NCI-H748 (cell line): ENCODE data around the gene ACKR3.

Experiments used
- DNase-seq: peaks from one replicate; lab custom pipeline; 2025; ENCODE audit not compliant: unreplicated experiment; lab: John Stamatoyannopoulos, UW

The ACKR3 gene

DNA sequence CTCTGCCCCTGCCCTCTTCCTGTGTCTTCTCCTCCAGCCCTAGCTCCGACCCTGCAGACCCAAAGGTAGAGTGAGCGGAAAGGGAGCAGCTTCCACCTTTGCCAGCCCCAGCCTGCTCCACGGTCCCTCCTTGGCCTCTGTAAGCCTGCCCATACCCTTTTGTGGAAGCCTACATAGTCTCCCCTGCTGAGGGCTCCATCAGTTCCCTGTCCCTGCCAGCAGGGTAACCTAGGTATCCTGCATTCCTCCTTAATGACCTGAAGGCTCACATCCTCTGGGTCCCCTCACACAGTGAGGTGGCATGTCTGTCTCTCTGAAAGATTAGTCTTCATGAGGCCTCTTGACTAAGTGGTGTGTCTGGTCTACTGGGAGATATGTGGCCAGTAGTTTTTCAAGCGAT is 20.5 kb upstream of the ACKR3 start:
- no peak for DNase-seq

DNA sequence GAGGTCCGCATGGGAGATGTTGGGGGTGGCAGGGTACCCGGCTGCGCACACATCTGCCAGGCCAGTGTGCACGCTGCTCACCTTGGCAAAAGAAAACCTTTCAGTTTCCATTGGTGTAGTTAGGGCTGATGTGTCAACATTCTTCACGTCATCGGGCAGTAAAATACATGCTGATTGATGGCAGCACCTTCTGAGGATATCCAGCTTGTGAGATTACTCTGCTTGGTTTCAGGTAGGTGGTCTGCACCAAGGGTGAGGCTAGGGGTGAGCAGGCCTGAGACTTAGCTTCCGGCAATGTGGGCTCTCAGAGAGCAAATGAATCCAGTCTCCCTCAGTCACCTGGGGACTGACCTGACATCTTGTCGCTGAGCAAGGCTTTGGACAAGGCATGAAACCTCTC is 19.3 kb upstream of the ACKR3 start:
- no peak for DNase-seq

- DNase-seq, result no peak
Observed at GRCh38 chr2:236550701-236551465, 18.7 kb upstream of the ACKR3 start.

DNA sequence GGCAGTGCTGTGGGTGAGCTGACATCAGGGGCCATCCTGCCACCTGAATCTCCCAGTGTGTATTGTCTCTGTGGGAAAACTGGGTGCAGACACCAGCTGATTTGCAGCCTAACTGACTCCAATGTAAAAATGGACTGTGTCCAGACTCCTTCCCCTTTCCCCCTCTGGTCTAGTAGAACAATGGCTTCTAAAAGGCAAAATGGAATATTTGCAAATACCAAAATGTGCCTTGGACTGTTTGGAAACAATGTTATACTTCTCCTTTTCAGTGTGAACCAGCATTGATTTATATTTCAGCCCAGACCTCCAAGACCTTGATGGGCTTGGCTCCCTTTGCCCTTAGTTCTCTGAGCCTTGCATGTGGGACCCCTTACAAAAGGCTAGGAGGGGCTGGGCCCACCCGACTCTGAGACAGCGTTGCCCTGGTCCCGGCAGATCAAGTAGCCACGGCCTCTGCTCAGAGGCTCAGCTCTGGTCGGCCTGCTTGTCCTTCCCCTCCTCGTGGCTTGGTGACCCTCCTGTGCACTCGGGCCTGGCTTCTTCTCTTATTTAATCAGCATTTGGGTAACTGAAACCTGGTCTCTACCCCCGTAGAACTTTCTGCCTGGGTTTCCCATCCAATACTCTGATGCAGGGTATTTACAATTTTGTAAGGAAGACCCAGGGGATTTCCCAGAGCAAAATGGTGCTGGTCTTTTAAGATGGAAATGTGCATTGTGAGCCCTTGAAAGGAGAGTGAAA is 18.0 kb upstream of the ACKR3 start:
- no peak for DNase-seq

- DNase-seq, result no peak
Observed at GRCh38 chr2:236552212-236552542, 17.4 kb upstream of the ACKR3 start.

DNA sequence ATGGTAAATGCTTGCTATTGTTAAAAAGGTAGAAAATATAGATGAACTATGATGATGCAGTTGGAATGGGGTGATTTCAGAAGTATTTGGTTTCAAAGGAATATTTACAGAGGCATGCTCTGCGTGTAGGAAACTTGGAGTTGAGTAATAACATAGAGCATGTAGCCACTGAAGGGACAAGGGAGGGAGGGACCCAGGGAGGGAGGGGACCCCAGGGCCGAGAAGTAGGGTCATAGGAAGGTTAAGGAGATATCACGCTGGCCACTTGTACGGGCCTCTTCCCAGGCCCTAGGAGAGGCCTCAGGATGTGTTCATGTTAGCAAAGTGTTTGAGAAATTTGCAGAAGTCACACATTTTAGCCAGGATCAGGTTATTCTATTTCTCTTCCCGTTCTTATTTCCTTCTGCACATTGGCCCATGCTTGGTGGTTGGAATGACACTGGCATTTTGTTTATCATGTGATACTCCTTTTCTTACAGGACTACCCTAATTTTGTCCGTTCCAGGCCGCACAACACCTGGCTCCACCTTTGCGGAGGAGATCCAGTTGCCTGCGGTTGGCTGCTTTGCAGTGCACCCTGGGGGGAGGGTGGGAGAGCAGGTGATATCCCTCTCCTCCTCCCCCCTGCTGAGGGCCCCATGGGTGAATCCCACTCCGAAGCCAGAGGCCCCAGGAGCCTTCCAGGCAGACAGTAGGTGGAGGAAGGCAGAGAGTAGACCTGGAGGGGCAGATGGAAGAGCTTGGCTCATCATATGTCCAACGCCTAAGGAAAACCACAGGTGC is 16.9 kb upstream of the ACKR3 start:
- DNase-seq, result no peak

- DNase-seq, result no peak
Observed at GRCh38 chr2:236553522-236553921, 16.1 kb upstream of the ACKR3 start.

DNA sequence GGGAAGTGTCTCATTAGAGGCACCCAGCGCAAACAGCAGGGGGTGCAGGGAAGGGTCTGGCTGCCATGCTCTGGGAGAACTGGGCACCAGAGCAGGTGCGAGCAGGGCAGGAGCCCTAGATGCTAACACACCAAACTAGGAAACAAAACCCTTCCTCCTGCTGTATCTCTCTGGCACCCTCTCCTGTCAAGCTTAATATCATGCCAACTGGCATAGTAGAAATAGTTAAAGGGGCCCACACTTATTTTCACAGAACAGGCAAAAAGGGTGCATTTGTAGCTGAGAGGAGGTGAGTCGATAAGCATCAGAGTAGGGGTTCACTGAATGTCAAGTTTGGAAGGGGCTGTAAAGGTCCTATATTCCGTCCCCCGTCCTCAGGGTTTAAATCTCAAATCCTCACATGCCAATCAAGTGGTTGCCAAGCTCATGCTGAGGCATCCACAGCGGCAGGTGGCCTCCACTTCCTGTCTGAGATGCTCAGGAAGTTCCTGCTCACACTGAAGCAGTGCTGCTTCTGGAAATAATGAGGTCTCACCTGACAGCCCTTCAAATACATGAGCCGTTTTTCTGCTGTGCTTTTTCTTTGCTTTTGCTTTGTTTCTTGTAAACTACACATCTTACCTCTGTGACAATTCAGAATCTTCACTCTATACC is 14.9 kb upstream of the ACKR3 start:
- DNase-seq, result peak; percentile 12

DNA sequence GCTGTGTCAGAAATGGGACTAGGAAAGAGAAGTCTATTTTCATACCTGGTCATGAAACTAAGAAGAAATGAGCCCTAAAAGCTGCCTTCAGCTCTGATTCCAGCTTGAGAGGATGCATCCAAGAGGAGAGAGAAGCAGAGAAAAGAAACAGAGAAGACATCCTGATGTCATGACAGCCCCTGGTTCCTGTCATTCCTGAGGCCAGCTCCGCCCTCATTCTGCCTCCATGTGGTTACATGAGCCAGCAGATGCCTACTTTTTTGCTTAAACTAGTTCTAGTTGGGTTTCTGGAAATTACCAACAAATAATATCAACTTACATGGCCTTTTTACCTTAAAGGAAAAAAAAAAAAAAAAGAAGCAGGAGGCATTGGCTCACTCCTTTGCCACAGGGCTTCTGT is 14.1 kb upstream of the ACKR3 start:
- DNase-seq, result no peak

DNA sequence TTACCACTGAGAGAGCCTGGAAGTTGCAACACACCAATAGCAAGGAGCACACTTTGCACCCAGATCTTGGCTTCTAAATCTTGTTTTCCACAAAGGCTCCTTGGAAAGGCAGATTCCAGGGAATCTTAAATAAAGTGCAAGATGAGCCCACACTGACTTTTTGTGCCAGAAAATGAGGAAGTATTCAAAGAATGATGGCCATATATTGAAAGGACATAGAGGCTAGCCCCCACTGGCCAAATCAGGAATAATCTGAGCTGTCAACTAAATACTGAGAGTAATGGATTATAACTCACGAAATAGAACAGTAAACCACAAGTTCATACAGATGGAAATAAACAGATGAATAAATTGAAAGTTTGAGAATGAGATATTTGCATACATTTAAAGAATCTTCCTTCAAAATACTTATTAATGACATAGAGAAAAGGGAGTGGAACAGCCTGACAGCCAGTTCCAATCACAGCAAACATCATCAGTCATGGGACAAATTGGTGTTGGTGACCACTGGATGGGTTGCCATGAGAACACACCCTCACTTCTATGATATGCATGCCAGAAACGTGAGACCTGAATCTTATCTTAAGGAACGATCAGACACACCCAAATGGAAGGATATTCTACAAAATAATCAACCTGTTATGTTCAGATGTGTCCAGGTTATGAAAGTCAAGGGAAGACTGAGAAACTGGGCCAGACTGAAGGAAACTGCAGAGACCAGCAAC is 12.2 kb upstream of the ACKR3 start:
- no peak for DNase-seq

DNA sequence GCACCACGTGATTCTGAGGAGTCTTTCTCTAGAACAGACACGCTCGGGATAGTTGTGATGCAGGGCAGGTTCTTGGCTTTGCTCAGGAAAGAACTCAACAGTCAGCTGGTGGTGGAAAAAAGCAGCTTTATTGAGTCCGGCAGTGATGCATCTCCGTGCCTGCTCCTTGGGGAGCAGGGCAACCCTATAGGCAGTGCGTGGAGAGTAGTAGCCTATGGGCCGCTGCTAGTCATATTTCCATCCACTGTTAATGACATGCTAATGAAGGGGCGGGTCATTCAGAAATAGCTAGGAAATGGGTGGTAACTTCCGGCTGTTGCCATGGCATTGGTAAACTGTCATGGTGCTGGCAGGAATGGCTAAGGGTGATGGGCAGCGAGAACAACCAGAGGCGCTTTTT is 11.6 kb upstream of the ACKR3 start:
- DNase-seq, result no peak

DNA sequence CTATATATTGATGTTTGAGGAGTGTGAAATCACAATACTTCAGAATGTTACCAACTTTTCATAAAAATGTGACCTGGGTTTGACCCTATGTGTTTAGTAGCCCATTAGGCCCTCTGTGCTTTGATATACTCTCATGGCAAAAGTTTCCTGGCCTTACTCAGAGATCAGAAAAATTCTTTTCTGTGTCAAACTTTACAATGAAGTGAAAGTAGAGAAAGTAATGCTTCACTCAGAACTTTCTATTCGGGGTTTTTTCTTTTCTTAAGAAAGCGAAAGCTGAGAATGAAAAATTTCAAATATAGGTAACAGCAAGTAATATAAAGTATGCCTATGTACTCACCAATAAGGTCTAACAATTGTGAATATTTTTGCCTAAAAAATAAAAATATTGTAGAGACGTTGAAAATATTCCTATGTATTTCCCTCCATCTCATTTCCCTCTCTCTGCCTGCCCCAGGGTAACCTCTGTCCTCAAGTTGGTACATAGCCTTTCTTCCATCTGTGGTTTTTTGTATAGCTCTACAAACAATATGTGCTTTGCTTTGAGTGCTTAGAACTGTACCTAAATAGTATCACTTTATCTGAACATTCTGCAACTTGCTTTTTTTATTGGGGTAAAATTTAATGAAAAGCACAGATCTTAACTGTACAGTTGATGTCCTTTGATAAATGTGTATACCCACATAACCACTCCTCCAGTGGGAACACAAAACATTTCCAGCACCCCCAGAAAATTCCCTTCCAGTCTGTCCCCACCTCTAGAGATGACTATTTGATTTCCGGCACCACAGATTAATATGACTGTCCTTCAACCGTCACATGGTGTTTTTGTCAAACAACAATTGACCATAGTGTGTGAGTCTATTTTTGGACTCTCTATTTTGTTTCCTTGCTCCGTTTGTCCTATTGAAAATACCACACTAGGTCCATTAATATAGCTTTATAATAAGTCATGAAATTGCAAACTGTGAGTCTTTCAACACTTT is 10.3 kb upstream of the ACKR3 start:
- DNase-seq, result no peak

DNA sequence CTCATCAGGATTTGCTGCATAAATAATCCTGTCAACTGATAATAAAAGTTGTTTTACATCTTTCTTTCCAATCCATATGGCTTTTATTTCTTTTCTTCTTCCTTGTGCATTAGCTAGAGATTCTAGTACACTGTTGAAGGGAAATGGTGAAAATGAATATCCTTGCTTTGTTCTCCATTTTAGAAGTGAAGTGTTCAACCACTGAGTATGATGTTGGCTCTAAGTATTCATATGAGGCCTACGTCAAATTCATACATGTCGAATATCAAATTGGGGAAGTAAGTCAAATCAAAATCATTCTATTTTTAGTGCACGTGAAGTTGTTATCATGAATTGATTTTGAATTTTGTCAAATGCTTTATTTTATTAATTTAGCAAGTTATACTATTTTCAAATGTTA is 7.8 kb upstream of the ACKR3 start:
- no peak for DNase-seq

DNA sequence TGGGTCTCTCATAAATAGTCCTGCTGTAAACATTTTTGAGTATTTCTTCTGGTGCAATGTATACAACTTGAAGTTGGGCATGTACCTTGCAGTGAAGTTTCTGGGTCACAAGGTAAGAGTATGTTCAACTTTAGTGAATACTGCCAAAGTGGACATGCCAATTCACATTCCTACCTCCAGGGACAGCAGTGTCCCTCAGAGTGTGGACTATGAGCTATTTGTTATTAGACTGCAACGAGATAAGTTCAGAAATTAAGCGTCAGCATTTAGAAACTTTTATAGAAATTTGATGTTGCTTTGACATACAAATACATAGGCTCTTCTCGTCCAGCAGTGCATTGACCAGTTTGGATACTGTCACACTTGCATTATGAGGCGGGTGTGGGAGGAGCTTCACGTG is 7.2 kb upstream of the ACKR3 start:
- no peak for DNase-seq

DNA sequence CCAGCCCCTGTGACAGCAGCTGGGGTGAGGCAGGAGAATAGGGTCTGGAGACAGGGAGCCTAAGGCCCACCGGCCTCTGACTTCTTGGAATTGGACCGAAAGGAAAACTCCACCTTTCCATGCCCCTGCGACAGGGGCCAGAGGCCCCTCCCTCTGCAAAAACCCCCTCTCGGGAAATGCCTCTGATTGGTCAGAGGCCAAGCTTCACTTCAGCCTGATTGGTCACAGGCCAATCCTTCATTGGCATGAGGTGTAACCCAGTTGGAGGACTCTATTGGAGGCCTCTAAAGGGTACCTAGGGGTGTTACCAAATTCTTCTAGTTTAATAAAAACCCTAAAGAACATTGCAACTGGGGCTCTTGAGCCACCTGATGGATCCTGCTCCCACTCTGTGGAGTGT is 5.7 kb upstream of the ACKR3 start:
- no peak for DNase-seq

- no peak for DNase-seq
Observed at GRCh38 chr2:236565212-236565611, 4.4 kb upstream of the ACKR3 start.

GRCh38 chr2:236565879-236566402 is 3.7 kb upstream of the ACKR3 start:
- peak; percentile 39 for DNase-seq

DNA sequence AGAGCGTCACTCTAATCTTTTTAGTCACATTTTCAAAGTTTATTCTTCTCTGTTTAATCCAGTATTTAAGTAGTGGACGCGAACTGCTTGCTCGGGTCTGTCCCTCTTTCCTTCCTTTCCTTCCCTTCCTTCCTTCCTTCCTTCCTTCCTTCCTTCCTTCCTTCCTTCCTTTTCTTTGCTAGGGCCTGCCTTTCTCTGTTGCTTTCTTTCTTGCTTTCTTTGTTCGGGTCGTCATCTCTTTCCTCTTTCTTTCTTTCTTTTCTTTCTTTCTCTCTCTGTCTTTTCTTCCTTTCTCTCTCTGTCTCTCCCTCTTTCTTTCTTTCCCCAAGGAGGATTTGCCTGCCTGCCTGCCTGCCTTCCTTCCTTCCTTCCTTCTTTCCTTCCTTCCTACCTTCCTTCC is 3.0 kb upstream of the ACKR3 start:
- no peak for DNase-seq
